Hematopoietic multipotent progenitor cell treated with erythropoietin and hydrocortisone succinate and interleukin-3 and kit ligand, for 15 days (in vitro differentiated cells): ENCODE measurements around the gene RNF144A.

Experiments
- DNase-seq: peaks from one replicate; pipeline ENCODE4 v3.0.0-alpha.2; 2015; ENCODE audit warnings: low spot score

The RNF144A gene

GRCh38 chr2:6908291-6908690 lies 8.9 kb upstream of the RNF144A start:
- no peak for DNase-seq

- peak; percentile 71 for DNase-seq
Observed at GRCh38 chr2:6909431-6910385, 7.5 kb upstream of the RNF144A start.

GRCh38 chr2:6911721-6912120 lies 5.5 kb upstream of the RNF144A start:
- no peak for DNase-seq

- no peak for DNase-seq
Observed at GRCh38 chr2:6913415-6914157, 3.6 kb upstream of the RNF144A start.

GRCh38 chr2:6914828-6915227 lies 2.4 kb upstream of the RNF144A start:
- DNase-seq = no peak

GRCh38 chr2:6915399-6915798 lies 1.8 kb upstream of the RNF144A start:
- no peak for DNase-seq

GRCh38 chr2:6916224-6916623 lies 988 bp upstream of the RNF144A start:
- DNase-seq = no peak

GRCh38 chr2:6916736-6917070 lies 509 bp upstream of the RNF144A start:
- DNase-seq = no peak

GRCh38 chr2:6917761-6918421 lies 679 bp downstream of the RNF144A start:
- peak; percentile 37 for DNase-seq

- DNase-seq = no peak
Observed at GRCh38 chr2:6919901-6920742, 2.9 kb downstream of the RNF144A start.

- no peak for DNase-seq
Observed at GRCh38 chr2:6920743-6921064, 3.5 kb downstream of the RNF144A start.

- no peak for DNase-seq
Observed at GRCh38 chr2:6921321-6921922, 4.2 kb downstream of the RNF144A start.

GRCh38 chr2:6922201-6922656 lies 5.0 kb downstream of the RNF144A start:
- no peak for DNase-seq

- no peak for DNase-seq
Observed at GRCh38 chr2:6923319-6923718, 6.1 kb downstream of the RNF144A start.

- DNase-seq = no peak
Observed at GRCh38 chr2:6924101-6924923, 7.1 kb downstream of the RNF144A start.

GRCh38 chr2:6924924-6925409 lies 7.8 kb downstream of the RNF144A start:
- DNase-seq = no peak

GRCh38 chr2:6926071-6926732 lies 9.0 kb downstream of the RNF144A start:
- no peak for DNase-seq

- peak; percentile 39 for DNase-seq
Observed at GRCh38 chr2:6927186-6927585, 10.0 kb downstream of the RNF144A start.

GRCh38 chr2:6927753-6928152 lies 10.5 kb downstream of the RNF144A start:
- DNase-seq = no peak

GRCh38 chr2:6928452-6928851 lies 11.2 kb downstream of the RNF144A start:
- no peak for DNase-seq
